H1 (cell line): ENCODE results near the gene COL20A1. TPM values are rescaled to one million over a fixed set of nuclear protein-coding genes. Genes with fewer than 3 reads are reported as not detected.

ENCODE experiments used
- TBP ChIP-seq: IDR thresholded peaks from 2 replicates; pipeline ENCODE4 v1.6.1; 2011; ENCODE audit warnings: low read depth, low read length, improper control_type of control experiment
- polyA plus RNA-seq, 7 experiments: library from polyadenylated mRNA; depleted of rRNA in 3 of 7; stranded (reverse) in 5 of 7; unstranded in 2 of 7; fragments of >200 nt in 5 of 7; fragments of 200-250 nt in 2 of 7; gene quantifications; 1 replicate in 5 of 7; 2 replicates in 1 of 7; 4 replicates in 1 of 7; pipeline versions ENCODE4 v1.2.1 to v1.2.3, GENCODE V29; 2011 to 2013; ENCODE audit warnings: missing spikeins in 2 of 7, mixed read lengths in 2 of 7
- total RNA-seq: library from RNA; stranded (reverse); fragmentation: NEBNext Ultra II Directional; extraction: Animal tissue kit (Norgen Biotek cat#: 25700); gene quantifications from 2 replicates; pipeline ENCODE4 v1.2.1, GENCODE V29; 2021

The COL20A1 gene
- total and polyA plus RNA-seq, 2 of the 8 experiments (the other 6 are each of a cell fraction or from before 2014, with no cell fraction given), result 0.19 to 0.21 TPM

DNA sequence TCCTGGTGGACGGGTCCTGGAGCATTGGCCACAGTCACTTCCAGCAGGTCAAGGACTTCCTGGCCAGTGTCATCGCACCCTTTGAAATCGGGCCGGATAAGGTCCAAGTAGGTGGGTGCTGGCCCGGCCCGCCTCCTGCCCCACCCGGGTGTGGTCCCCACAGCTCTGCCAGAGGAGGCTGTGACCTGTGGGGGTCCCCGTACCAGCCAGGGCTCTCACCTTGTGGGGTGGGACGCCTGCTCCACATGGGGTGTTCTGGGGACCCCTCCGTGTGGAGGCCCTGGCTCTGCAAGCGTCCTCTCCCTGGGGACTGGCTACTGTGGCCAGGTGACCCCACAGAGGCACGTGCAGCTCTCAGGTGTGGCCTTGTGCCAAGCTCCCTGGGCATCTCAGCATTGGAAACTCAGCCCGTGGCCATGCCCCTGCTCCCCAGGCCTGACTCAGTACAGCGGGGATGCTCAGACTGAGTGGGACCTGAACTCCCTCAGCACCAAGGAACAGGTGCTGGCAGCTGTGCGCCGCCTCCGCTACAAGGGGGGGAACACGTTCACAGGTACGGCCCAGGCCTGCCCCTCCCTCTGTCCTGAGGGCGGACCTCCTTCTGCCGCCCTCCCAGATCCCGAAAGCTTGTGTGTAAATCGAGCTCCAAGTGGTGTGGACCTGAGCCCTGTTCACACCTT, 14.7 kb downstream of the COL20A1 start (continued):
- TF ChIP-seq TBP, result no peak
